GM19324 (cell line): ENCODE data around the gene TIGD1.

Experiments used
- ATAC-seq: cut with Tn5 transposase; IDR thresholded peaks from one replicate; pipeline ENCODE4 v1.9.1; 2021; ENCODE audit warnings: mild to moderate bottlenecking, moderate library complexity; ENCODE audit not compliant: unreplicated experiment, low FRiP score

The TIGD1 gene

GRCh38 chr2:232524771-232525170 lies 25.6 kb downstream of the TIGD1 start:
- ATAC-seq: no peak

GRCh38 chr2:232523682-232524597 lies 26.4 kb downstream of the TIGD1 start:
- ATAC-seq: no peak

- no peak for ATAC-seq
Observed at GRCh38 chr2:232523402-232523681, 27.0 kb downstream of the TIGD1 start.

GRCh38 chr2:232522623-232523401 lies 27.5 kb downstream of the TIGD1 start:
- no peak for ATAC-seq

DNA sequence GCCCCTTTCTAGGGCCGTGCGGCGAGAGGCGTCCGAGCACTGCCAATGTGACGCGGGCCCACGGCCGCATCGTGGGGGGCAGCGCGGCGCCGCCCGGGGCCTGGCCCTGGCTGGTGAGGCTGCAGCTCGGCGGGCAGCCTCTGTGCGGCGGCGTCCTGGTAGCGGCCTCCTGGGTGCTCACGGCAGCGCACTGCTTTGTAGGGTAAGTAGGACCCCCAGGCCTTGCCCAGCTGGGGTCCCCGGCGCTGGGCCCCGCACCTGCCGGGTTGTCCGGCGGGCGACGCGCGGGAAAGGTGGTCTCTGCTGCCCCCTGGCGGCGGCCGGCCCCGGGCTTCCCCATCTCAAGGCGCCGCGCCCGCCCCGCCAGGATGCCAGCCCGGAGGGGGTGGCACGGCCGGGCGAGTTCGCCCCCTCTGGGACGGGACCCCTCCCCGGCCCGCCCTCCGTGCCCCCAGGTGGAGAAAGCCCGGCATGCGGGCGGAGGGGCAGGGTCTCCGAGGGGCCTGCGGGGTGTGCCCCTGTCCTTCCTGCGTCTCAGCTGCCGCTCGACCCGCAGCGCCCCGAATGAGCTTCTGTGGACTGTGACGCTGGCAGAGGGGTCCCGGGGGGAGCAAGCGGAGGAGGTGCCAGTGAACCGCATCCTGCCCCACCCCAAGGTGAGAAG lies 28.3 kb downstream of the TIGD1 start:
- ATAC-seq: no peak

DNA sequence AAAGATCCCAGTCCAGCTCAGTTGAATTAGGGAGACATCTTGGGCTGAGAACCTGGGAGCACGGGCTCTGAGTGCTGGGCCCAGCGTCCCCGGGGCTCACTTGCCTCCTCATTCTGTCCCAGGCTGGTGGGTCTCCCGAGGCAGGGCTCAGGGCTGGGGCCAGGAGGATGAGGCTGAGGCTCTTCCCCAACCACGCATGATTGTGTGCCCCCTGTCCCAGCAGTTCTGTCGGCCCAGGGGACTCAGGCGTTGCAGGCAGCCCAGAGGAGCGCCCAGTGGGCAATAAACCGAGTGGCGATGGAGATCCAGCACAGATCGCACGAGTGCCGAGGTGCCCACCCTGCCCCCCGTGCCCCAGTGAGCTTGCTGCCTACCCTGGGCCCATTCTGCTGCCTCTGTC lies 29.3 kb downstream of the TIGD1 start:
- no peak for ATAC-seq

DNA sequence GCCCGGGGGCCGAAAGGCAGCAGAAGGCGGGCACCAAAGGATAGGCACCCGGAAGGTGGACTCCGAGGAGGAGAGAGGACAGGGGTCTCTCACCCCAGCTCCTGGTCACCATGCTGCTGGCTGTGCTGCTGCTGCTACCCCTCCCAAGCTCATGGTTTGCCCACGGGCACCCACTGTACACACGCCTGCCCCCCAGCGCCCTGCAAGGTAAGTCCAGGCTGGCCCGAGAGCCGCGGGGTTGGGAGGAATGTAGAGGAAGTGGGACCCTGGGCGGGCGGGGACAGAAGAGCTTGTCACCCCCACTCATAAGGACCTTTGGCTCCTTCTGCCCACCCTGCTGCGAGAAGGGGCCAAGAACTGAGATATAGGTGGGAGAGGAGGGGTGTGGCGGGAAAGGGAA lies 29.9 kb downstream of the TIGD1 start:
- no peak for ATAC-seq

DNA sequence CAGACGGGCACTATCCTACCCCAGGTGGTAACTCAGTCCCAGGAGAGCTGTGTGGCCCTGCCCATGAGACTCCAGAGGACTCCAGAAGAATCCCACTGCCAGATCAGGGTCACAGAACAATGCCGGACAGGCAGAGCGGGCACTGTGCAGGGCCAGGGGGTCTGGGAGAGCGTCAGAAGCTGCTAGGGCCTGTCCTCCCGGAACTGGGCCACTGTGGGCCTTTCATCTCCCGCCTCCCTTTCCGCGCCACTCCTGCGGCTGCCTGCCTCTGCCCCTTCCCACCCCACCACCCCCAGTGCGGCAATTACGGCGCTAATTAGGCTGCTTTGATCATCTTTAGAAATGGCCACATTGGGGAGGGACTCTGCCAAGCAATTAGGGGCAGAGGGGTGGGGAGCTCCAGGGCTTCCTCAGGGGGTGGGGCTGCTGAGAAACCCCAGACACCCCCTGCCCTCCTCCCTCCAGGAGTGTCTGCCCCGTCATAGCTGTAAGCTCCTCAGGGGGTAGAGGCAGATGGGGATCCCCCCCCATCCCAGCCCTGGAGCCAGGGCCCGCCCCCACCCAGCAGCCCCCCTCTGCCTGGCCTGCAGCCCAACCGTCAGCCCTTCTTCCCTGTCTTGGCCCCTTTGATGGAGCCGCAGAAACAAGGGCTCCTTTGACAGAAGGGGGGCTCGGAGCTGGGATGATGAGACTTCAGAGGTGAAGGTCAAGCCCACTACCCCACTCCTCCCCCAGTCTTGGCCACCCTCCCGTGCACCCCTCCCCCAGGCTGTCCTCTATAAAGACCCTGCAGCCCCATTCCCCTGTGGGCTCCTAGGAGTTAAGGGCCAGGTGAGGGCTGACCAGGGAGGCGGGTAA lies 30.5 kb downstream of the TIGD1 start, which contains the start of gene PRSS56:
PRSS56 (plus strand) TSS at position 808 of the 858 bp plus-strand sequence. CDS start 211 bp downstream, outside the sequence.
- ATAC-seq: no peak

DNA sequence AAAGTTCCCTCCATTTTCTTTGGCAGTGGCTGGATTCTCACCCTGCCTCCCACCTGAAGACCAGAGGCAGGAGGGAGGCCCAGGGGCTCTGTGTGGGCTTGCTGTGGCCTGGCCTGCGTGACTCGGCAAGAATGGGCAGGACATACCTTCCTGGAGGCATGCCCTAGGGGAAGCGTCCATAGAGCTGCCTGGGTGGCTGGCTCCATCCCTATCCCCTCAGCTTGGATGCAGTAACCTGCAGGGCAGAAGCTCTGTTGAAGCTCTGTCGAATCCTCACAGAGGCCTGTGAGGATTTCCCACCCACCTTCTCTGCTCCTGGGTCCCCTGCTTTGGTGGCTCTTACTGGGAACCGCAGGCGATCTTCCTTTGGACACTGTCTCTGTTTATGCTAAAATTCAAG lies 31.5 kb downstream of the TIGD1 start:
- no peak for ATAC-seq

GRCh38 chr2:232516551-232516950 lies 33.8 kb downstream of the TIGD1 start:
- ATAC-seq: no peak

GRCh38 chr2:232515639-232516038 lies 34.7 kb downstream of the TIGD1 start:
- ATAC-seq: no peak

DNA sequence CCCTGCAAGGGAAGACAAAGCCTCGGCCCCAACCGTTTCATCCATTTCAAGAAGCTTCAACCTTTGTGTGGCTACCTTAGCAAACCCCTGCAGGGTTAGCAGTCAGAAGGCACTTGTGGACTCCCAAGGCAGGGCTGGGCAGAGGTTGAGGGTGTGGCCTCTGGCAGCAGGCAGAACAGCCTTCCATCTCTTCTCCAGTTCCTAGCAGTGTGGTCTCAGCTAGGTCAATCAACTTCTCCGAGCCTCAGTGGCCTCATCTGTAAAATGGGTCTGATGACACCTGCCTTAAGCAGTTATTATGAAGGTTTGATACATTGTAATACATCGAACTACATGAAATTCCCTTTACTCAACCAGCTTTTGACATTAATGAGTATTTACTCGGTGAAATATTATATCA lies 37.0 kb downstream of the TIGD1 start:
- no peak for ATAC-seq

DNA sequence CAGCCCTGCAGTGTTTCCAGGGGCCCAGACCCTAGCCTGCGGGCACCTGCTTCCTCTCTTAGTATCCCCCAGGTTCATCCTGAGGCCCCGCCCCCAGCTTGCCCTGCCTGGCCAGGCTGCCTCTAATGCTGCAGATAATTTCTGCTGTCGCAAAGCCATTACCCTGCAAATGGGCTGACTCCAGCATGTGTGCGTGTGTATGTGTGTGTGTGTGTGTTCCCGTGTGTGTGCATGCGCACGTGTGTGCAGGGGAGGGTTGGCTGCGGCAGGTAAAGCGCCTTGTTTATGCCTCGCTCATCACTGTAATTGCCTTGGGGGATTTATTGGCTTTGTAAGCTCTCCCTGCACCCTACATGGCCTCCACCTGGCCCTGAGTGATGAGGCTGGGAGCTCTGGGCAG lies 37.8 kb downstream of the TIGD1 start:
- ATAC-seq: no peak

GRCh38 chr2:232511336-232511890 lies 38.9 kb downstream of the TIGD1 start:
- ATAC-seq: no peak

DNA sequence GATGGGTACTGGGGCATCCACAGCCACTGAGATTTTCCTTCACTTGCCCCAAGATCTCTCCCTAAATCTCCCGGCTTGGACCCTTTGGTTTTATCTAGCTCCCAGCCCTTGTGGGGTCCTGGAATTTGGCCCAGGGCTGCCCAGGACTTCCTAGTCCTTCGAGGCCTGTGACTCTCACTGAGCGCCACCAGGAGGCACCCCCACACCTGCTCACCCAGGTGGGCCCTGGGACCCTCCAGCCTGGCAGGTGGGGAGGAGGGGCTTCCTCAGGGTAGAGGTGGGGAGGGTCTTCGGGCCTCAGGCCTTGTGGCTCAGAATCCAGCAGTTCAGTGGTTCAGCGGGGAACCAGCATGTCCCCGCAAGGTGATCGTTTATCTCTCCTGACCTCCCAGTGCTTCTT lies 42.1 kb downstream of the TIGD1 start:
- no peak for ATAC-seq

DNA sequence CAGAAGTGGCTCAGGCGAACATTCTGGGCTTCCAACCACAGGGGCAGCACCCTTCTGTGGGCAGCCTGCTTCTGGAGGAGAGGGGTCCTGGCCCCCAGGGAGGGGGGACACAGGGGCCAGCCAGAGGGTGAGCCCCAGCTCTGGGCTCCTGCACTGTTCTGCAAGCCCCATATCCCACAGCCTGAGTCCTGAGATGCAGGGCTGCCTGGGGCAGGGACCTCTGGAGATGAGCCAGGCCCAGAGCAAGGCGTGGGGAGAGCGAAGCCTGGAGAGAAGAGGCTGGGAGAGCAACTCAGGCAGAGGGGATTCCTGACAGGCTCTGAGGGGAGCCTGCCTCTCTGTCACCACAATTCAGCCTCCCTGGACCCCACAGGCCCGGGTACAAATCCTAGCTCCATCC lies 43.6 kb downstream of the TIGD1 start:
- ATAC-seq: no peak

- ATAC-seq: no peak
Observed at GRCh38 chr2:232505856-232506255, 44.5 kb downstream of the TIGD1 start.

- ATAC-seq: no peak
Observed at GRCh38 chr2:232504438-232504837, 45.9 kb downstream of the TIGD1 start.

- ATAC-seq: no peak
Observed at GRCh38 chr2:232503809-232504323, 46.5 kb downstream of the TIGD1 start.
